GM18858 (cell line): ENCODE results near the gene CRB1.

Experiments
- ATAC-seq: cut with Tn5 transposase; IDR thresholded peaks from one replicate; pipeline ENCODE4 v1.9.1; 2021; ENCODE audit not compliant: unreplicated experiment

Gene CRB1

GRCh38 chr1:197519741-197520334, 251.8 kb downstream of the CRB1 start:
- no peak for ATAC-seq

DNA sequence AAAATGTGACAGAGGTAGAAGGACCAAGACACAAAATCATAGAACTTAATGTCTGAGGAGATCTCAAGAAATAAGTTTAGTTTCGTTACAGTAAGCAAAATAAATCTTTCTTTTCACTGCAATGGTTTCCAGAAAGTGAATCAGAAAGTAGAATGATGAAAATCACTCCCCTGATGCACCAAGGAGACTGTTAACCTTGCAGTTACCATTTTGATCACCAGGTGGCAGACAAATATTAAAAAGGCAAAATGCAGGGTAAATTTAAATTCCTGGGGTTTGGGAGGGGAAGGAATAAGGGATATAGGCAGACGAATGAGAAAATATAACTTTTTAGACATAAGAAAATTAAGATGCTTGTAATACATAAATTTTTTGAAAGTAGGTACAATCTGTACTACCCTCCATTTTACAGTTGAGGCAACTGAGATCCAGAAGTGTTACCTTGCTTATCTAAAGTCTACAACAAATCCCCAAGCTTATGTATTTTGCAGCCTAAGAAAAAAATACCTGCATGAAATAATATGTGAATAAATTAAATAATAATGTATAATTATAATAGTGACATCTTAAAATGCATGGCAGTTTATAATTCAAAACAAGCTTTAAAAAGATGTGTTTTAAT, 253.2 kb downstream of the CRB1 start:
- peak; percentile 72 for ATAC-seq

DNA sequence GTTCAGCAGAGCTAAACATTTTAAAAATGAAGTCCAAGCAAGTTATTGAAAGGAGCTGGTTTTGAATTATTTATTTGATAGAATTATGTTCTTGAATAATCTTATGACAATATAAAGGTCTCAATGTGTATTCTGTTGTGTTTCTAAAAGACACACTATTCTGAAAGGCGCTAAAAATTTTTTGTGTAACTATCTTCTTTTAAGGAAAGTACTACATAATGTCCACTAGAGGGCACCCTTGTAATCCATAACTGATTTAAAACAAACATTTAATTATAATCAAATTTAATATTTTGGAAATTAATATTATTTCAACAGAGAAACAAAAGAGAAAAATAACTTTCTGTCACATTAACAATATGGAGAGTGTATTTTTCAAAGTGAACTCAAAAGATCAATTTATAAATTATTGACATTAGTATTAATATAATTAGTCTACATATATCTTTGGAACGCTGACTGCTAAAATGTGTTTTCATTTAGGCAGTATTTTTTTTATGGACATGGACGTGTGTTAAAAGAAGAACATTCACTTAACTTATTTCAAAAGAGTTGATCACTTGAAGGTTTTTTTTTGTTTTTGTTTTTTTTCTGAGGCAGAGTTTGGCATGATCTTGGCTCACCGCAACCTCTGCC, 258.8 kb downstream of the CRB1 start:
- ATAC-seq: peak; percentile 52
